Type B pancreatic cell (in vitro differentiated cells): ENCODE measurements around the gene DENND10. TPM values are rescaled to one million over a fixed set of nuclear protein-coding genes. Genes with fewer than 3 reads are reported as not detected.
"Not testable (repeated sequence)": the region's sequence is repeated elsewhere in the genome, so short reads cannot be mapped to it uniquely, and the experiment has no call there.

Experiments
- DNase-seq: peaks from one replicate; pipeline ENCODE4 v3.0.0; 2021; ENCODE audit warnings: mixed read lengths; ENCODE audit not compliant: unreplicated experiment; ENCODE audit errors: extremely low spot score
- H3K27ac Mint-ChIP-seq: 2 replicates; pipeline ENCODE4 v1.8.0; 2021; ENCODE audit warnings: mild to moderate bottlenecking, mixed read lengths
- H3K27me3 Mint-ChIP-seq: 2 replicates; pipeline ENCODE4 v1.8.0; 2021; ENCODE audit warnings: mixed read lengths
- H3K36me3 Mint-ChIP-seq: 2 replicates; pipeline ENCODE4 v1.8.0; 2021; ENCODE audit warnings: mixed read lengths
- H3K4me1 Mint-ChIP-seq: one replicate; pipeline ENCODE4 v1.8.0; 2021; ENCODE audit warnings: mixed read lengths; ENCODE audit not compliant: unreplicated experiment
- H3K4me3 Mint-ChIP-seq: 2 replicates; pipeline ENCODE4 v1.8.0; 2021; ENCODE audit warnings: mild to moderate bottlenecking, mixed read lengths
- H3K9me3 Mint-ChIP-seq: 2 replicates; pipeline ENCODE4 v1.8.0; 2021; ENCODE audit warnings: mixed read lengths
- total RNA-seq: library from RNA; stranded (reverse); gene quantifications from 2 replicates; pipeline ENCODE4 v1.2.1, GENCODE V29; 2021; ENCODE audit warnings: low replicate concordance
- TF ChIP-seq, protein P1 (sequence below): fragments of 200-600 bp; sonication (generic); conservative IDR thresholded peaks from 2 replicates; pipeline ENCODE4 v1.5.0; 2021; ENCODE audit warnings: antibody characterized with exemption, mild to moderate bottlenecking

DENND10 gene
- total RNA-seq, 1 donor from 2014 or later, result 39.4 TPM

DNA sequence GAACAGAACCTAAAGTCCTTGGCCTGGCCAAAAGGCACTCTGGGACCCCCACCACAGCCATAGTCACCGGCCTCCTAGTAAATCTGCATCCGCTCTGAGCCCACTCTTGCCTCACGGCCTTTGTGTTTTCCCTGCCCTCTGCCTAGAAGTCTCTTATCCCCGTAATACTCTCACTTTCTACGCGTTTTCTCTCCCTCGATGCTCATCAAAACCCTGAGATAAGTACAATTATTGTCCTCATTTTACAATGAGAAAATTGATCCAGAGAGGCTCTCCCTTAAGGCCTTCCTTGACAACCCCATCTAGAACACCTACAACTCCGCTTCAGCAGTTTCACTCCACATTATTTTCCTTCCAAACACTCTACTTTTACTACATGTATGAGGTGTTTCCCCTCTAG is 63.1 kb downstream of the DENND10 start:
- Mint-ChIP-seq H3K4me1 (peaks cover 20% of the 10 kb centered on the region), H3K27me3 (no peaks in the 10 kb centered on the region), H3K4me3 (peak overlapping the region; percentile 95), H3K9me3 (no peaks in the 10 kb centered on the region), H3K27ac (peak overlapping the region; percentile 91), H3K36me3 (peaks cover 15% of the 10 kb centered on the region)
- DNase-seq, result no peak
- TF ChIP-seq, protein P1, sequence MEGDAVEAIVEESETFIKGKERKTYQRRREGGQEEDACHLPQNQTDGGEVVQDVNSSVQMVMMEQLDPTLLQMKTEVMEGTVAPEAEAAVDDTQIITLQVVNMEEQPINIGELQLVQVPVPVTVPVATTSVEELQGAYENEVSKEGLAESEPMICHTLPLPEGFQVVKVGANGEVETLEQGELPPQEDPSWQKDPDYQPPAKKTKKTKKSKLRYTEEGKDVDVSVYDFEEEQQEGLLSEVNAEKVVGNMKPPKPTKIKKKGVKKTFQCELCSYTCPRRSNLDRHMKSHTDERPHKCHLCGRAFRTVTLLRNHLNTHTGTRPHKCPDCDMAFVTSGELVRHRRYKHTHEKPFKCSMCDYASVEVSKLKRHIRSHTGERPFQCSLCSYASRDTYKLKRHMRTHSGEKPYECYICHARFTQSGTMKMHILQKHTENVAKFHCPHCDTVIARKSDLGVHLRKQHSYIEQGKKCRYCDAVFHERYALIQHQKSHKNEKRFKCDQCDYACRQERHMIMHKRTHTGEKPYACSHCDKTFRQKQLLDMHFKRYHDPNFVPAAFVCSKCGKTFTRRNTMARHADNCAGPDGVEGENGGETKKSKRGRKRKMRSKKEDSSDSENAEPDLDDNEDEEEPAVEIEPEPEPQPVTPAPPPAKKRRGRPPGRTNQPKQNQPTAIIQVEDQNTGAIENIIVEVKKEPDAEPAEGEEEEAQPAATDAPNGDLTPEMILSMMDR, result no peak

- Mint-ChIP-seq H3K27me3 (no peaks in the 10 kb centered on the region), H3K4me1 (peaks cover 19% of the 10 kb centered on the region), H3K36me3 (peaks cover 25% of the 10 kb centered on the region), H3K27ac (no peak overlapping the region), H3K9me3 (no peaks in the 10 kb centered on the region), H3K4me3 (no peak overlapping the region)
- no peak for DNase-seq
- TF ChIP-seq, protein P1, result no peak
These were observed 70.2 kb downstream of the DENND10 start for GRCh38 chr10:119174109-119174508.

DNA sequence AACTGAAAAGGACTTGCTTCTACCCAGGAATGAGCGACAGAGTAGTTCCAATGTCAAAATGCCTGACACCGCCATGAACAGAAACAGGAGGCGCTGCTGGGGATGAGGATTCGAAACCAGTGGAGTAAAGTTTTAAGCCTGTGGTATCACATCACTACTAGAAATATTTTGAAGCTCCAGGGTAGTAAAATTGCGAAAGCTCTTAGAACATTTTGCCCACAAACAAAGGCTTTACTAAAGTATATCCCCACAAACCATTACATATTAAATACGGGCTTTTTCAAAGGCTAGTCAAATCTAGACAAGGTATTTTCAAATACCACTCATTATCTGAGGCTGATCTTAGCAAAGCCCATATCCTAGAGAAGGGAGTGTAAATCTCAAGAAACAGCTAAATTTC is 72.3 kb downstream of the DENND10 start:
- no peaks in the 10 kb centered on the region for H3K27me3 Mint-ChIP-seq
- peaks cover 19% of the 10 kb centered on the region for H3K4me1 Mint-ChIP-seq
- peak overlapping the region; percentile 98 for H3K4me3 Mint-ChIP-seq
- TF ChIP-seq, protein P1, result no peak
- peak overlapping the region; percentile 56 for H3K27ac Mint-ChIP-seq
- no peaks in the 10 kb centered on the region for H3K9me3 Mint-ChIP-seq
- DNase-seq, result no peak
- H3K36me3 Mint-ChIP-seq, result peaks cover 17% of the 10 kb centered on the region

GRCh38 chr10:119177708-119178371 is 73.9 kb downstream of the DENND10 start:
- no peaks in the 10 kb centered on the region for H3K27me3 Mint-ChIP-seq
- H3K4me1 Mint-ChIP-seq, result peaks cover 19% of the 10 kb centered on the region
- peak overlapping the region; percentile 91 for H3K27ac Mint-ChIP-seq
- TF ChIP-seq, protein P1, result no peak
- DNase-seq, result no peak
- peaks cover 11% of the 10 kb centered on the region for H3K36me3 Mint-ChIP-seq
- H3K4me3 Mint-ChIP-seq, result peak overlapping the region; percentile 98
- no peaks in the 10 kb centered on the region for H3K9me3 Mint-ChIP-seq

DNA sequence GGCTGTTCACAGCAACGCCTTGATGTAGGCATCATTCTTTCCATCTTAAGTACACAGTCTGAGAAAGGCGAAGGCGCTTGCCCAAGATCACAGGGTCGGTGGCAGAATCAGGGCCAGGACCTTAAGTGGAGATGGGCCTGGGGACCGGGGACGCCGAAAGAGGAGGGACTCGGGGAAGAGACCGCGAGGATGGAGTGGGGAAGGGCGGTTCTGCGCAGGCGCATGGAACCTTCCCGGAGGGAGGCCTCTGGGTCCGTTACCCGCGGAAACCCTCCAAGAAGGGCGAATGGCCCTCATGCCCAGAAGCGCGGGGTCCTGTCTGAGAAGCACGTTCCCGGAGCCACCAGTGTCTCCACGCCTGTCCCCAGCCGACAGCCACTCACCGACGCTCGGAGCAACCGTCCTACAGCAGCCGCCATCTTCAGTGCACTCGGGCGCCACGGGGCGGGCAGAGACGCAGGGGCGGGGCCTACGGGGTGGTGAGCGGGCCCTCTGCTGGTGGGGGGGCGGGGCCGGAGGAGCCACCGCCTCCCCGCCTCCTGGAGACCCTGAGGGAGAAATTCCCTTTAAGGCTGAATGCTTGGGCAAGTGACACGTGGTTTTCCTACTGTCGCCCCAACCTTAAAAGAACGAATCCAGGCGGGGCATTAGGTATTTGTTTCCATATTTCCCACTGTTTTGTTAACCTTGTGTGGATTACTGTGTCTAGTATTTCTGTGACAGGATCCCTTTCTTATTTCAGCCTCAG is 74.6 kb downstream of the DENND10 start, which contains the start of gene PRDX3:
Gene PRDX3, minus strand, starts transcription at position 441 of the 748 bp plus-strand sequence. Its CDS starts 22 bp downstream, at position 419.
- peak within 1 kb of the TSS; percentile 91 for H3K27ac Mint-ChIP-seq
- H3K4me1 Mint-ChIP-seq, result peaks cover 19% of the 10 kb centered on the region
- peaks cover 11% of the 10 kb centered on the region for H3K36me3 Mint-ChIP-seq

GRCh38 chr10:119180850-119181400 is 77.0 kb downstream of the DENND10 start:
- H3K9me3 Mint-ChIP-seq, H3K27me3 Mint-ChIP-seq, H3K27ac Mint-ChIP-seq, H3K36me3 Mint-ChIP-seq, DNase-seq, H3K4me3 Mint-ChIP-seq: not testable (repeated sequence)
- peaks cover 13% of the 10 kb centered on the region for H3K4me1 Mint-ChIP-seq

More for the DNA sequence above, 74.6 kb downstream of the DENND10 start, which contains the start of gene PRDX3:
- Mint-ChIP-seq H3K9me3 (no peaks in the 10 kb centered on the region), H3K27me3 (no peaks in the 10 kb centered on the region), H3K4me3 (peak within 1 kb of the TSS; percentile 98)
- TF ChIP-seq, protein P1, result no peak
- DNase-seq, result peak; percentile 95
